Adipose tissue (tissue), 3 donors: ENCODE results near the gene SIRT7. TPM values are rescaled to one million over a fixed set of nuclear protein-coding genes. Genes with fewer than 3 reads are reported as not detected.

Source experiments
- H3K27ac ChIP-seq: one replicate; pipeline ENCODE4 v1.5.1; 2013; ENCODE audit warnings: low read depth, low read length
- WGBS, 3 donors: extraction: QIAGEN DNeasy Blood & Tissue Kit; methylation state at CpG; one replicate each; pipeline ENCODE4 v1.1.7; 2013; 5-methylcytosine and 5-hydroxymethylcytosine counted together
- polyA plus RNA-seq, 3 donors: library from polyadenylated mRNA; stranded (reverse); fragments of 200-250 nt; gene quantifications; one replicate each; pipeline ENCODE4 v1.2.3, GENCODE V29; 2013
- donor health status: healthy with polysubstance abuse.
- donor health status: Bipolar disorder and iron deficiency.
- donor health status: healthy.

Gene SIRT7
- polyA plus RNA-seq, 3 donors: 12.6 to 19.6 (median 19.0) TPM

GRCh38 chr17:81878294-81878693, 39.7 kb downstream of the SIRT7 start:
- no peak overlapping the region for H3K27ac ChIP-seq
- WGBS, 3 donors: 93 to 96% (median 94%) methylated on average over 3 of the region's 3 CpGs

- H3K27ac ChIP-seq: no peak overlapping the region
- 93 to 97% (median 96%) methylated on average over 5 of the region's 5 CpGs for WGBS, 3 donors
Measured at GRCh38 chr17:81877569-81877968, 40.4 kb downstream of the SIRT7 start.

GRCh38 chr17:81871387-81872230, 46.4 kb downstream of the SIRT7 start:
- WGBS, 3 donors: 0 to 1% (median 1%) methylated on average over 81 to 86 of the region's 86 CpGs
- H3K27ac ChIP-seq: peak overlapping the region; percentile 99

- peak within 1 kb of the TSS; percentile 99 for H3K27ac ChIP-seq
- WGBS, 3 donors: 0 to 1% (median 1%) methylated on average over 16 to 61 of the region's 64 CpGs
Measured at GRCh38 chr17:81870981-81871386, 47.0 kb downstream of the SIRT7 start, which contains the start of gene ARHGDIA. ARHGDIA (minus strand) TSS chr17:81871337; CDS start chr17:81869930, 1,407 bp downstream.

- peak overlapping the region; percentile 99 for H3K27ac ChIP-seq
- 1 to 3% (median 1%) methylated on average over 39 to 65 of the region's 65 CpGs for WGBS, 3 donors
Measured at GRCh38 chr17:81870131-81870980, 47.6 kb downstream of the SIRT7 start.

GRCh38 chr17:81869221-81870130, 48.5 kb downstream of the SIRT7 start:
- H3K27ac ChIP-seq: no peak overlapping the region
- WGBS, 3 donors: 27 to 39% (median 38%) methylated on average over 51 to 52 of the region's 52 CpGs

- 62 to 75% (median 65%) methylated on average over 23 to 30 of the region's 30 CpGs for WGBS, 3 donors
- H3K27ac ChIP-seq: no peak overlapping the region
Measured at GRCh38 chr17:81868674-81869220, 49.2 kb downstream of the SIRT7 start.

- WGBS, 3 donors: 63 to 67% (median 67%) methylated on average over 26 to 28 of the region's 28 CpGs
- no peak overlapping the region for H3K27ac ChIP-seq
Measured at GRCh38 chr17:81867991-81868673, 49.8 kb downstream of the SIRT7 start.

- H3K27ac ChIP-seq: no peak overlapping the region
- WGBS, 3 donors: 37 to 51% (median 45%) methylated on average over 23 of the region's 23 CpGs
Measured at GRCh38 chr17:81867170-81867990, 50.6 kb downstream of the SIRT7 start.

- H3K27ac ChIP-seq: no peak overlapping the region
- WGBS, 3 donors: 61 to 69% (median 64%) methylated on average over 18 of the region's 18 CpGs
Measured at GRCh38 chr17:81866440-81867169, 51.4 kb downstream of the SIRT7 start.

- WGBS, 3 donors: 38 to 69% (median 58%) methylated on average over 18 of the region's 18 CpGs
- no peak overlapping the region for H3K27ac ChIP-seq
Measured at GRCh38 chr17:81865733-81866439, 52.1 kb downstream of the SIRT7 start.

GRCh38 chr17:81865358-81865732, 52.6 kb downstream of the SIRT7 start:
- 60 to 97% (median 93%) methylated on average over 8 of the region's 8 CpGs for WGBS, 3 donors
- H3K27ac ChIP-seq: no peak overlapping the region

GRCh38 chr17:81863833-81864768, 53.9 kb downstream of the SIRT7 start:
- 57 to 77% (median 76%) methylated on average over 9 of the region's 9 CpGs for WGBS, 3 donors
- H3K27ac ChIP-seq: no peak overlapping the region

- H3K27ac ChIP-seq: no peak overlapping the region
Measured at GRCh38 chr17:81863123-81863675, 54.8 kb downstream of the SIRT7 start.

More at GRCh38 chr17:81863123-81863675, 54.8 kb downstream of the SIRT7 start:
- 48 to 56% (median 50%) methylated on average over 6 of the region's 6 CpGs for WGBS, 3 donors
